Duodenal mucosa (tissue), 2 donors: ENCODE measurements around the gene CREB3L1.

ENCODE experiments used
- H3K27ac ChIP-seq: one replicate; pipeline ENCODE4 v1.7.0; 2013; ENCODE audit warnings: low read depth, low read length
- H3K27me3 ChIP-seq, 2 donors: one replicate each; pipeline ENCODE4 v1.7.0; 2013; ENCODE audit warnings: low read length in 2 of 2, control low read depth in 1 of 2; ENCODE audit not compliant: insufficient read depth in 2 of 2, control insufficient read depth in 1 of 2
- H3K36me3 ChIP-seq, 2 donors: one replicate each; pipeline ENCODE4 v1.7.0; 2013; ENCODE audit warnings: low read length in 2 of 2, control low read depth in 1 of 2; ENCODE audit not compliant: insufficient read depth in 2 of 2, control insufficient read depth in 1 of 2
- H3K4me1 ChIP-seq, 2 donors: one replicate each; pipeline ENCODE4 v1.7.0; 2013; ENCODE audit warnings: low read length in 2 of 2, control low read depth in 1 of 2; ENCODE audit not compliant: insufficient read depth in 2 of 2, control insufficient read depth in 1 of 2
- H3K4me3 ChIP-seq, 2 donors: one replicate each; pipeline ENCODE4 v1.7.0; 2013; ENCODE audit warnings: low read length in 2 of 2, low read depth in 1 of 2
- H3K9ac ChIP-seq, 2 donors: one replicate each; pipeline ENCODE4 v1.7.0; 2013; ENCODE audit warnings: low read length in 2 of 2, low read depth in 1 of 2
- H3K9me3 ChIP-seq, 2 donors: one replicate each; pipeline ENCODE4 v1.7.0; 2013; ENCODE audit warnings: low read length in 2 of 2, control low read depth in 1 of 2; ENCODE audit not compliant: control insufficient read depth in 1 of 2

The CREB3L1 gene

DNA sequence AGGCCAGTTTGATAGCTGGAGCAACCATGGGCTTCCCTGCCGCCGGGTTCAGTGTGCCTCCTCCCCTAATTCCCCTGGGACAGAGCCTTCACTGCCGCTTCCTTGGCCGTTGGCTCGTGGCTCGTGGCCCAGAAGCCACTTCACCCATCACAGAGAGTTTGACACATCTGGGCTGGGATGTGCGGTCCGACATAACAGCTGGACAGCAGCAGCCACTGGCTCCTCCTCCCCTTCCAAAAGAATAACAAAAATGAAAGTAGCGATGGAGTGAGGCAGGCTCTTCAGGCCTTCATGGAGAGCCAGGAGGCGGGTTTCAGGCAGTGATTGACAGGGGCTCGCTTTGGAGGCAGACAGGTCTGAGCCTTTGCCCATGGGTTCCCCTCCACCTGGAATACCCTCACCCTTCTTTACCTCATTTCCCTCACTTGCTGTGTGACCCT, 8.2 kb downstream of the CREB3L1 start:
- H3K27ac ChIP-seq: no peak overlapping the region
- H3K4me1 ChIP-seq: peaks cover 29 to 37% of the 10 kb centered on the region in 2 donors
- peaks cover 0 to 18% of the 10 kb centered on the region in 2 donors for H3K36me3 ChIP-seq
- no peaks in the 10 kb centered on the region for H3K27me3 ChIP-seq
- peak overlapping the region in 1 of 2 donors; percentile 25 for H3K9ac ChIP-seq
- H3K9me3 ChIP-seq: no peaks in the 10 kb centered on the region
- H3K4me3 ChIP-seq: no peak overlapping the region

DNA sequence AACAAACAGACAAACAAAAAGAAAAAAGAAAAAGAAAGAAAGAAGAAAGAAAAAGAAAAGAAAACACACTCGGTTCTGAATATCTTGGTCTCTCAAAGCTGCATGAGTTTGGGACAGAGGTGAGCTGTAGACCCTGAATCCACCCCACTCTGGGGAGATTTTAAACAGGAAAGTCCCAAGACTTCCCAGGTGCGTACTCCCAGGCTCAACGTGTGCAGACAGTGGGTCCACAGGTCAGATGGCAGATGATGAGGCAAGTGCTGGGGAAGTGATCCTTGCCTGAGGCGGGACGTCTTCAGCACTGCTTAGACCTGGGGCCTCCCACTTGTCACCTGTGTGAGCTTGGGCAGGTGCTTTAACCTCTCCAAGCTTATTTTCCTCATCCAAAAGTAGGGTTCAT, 9.3 kb downstream of the CREB3L1 start:
- Histone ChIP-seq H3K4me1 (peaks cover 18 to 37% of the 10 kb centered on the region in 2 donors), H3K4me3 (no peak overlapping the region), H3K27ac (no peak overlapping the region), H3K36me3 (peaks cover 0 to 17% of the 10 kb centered on the region in 2 donors), H3K9ac (no peak overlapping the region), H3K9me3 (no peaks in the 10 kb centered on the region), H3K27me3 (no peaks in the 10 kb centered on the region)

DNA sequence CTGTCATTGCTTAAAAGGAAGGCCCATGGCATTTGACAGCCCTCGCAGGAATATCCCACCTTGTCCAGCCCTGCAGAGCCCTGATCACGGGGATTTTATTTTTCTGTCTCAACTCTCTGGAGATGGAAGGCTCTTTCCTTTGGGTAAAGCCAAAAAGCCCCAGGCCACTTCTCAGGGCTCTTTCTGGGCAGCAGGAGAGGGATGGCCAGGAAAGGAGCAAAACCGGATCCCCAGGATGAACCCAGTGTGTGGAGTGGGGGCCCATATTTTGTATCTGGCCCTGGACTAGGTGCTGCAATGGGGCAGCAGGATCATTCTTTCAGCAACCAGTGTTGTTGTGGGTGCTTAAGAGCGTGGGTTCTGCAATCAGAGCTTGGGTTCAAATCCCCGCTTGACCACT, 11.0 kb downstream of the CREB3L1 start:
- no peak overlapping the region for H3K9ac ChIP-seq
- H3K4me3 ChIP-seq: no peak overlapping the region
- no peak overlapping the region for H3K27ac ChIP-seq
- H3K36me3 ChIP-seq: peaks cover 0 to 21% of the 10 kb centered on the region in 2 donors
- no peaks in the 10 kb centered on the region for H3K27me3 ChIP-seq
- peaks cover 16 to 36% of the 10 kb centered on the region in 2 donors for H3K4me1 ChIP-seq
- H3K9me3 ChIP-seq: no peaks in the 10 kb centered on the region

DNA sequence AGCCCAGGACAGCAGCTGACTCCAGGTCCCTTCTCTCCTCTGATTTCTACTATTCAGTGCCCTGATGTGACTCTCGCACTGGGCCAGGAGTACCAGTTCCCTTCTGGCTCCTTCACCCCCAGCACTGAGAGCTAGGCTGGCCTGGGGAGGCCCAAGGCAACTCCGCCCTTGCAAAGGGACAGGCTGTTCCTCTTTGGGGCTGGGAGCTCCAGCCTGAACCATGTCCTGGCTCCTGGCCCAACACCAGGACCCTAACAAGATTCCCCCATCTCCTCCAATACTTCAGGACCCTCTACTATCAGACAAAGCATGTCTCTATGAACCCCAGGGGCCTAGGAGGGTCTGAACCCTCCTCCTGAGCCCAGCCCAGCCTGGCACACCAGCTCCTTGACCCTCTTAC, 12.5 kb downstream of the CREB3L1 start:
- Histone ChIP-seq H3K36me3 (peaks cover 0 to 12% of the 10 kb centered on the region in 2 donors), H3K9me3 (no peaks in the 10 kb centered on the region), H3K27ac (no peak overlapping the region), H3K27me3 (no peaks in the 10 kb centered on the region), H3K9ac (no peak overlapping the region), H3K4me1 (peaks cover 17 to 37% of the 10 kb centered on the region in 2 donors), H3K4me3 (no peak overlapping the region)

DNA sequence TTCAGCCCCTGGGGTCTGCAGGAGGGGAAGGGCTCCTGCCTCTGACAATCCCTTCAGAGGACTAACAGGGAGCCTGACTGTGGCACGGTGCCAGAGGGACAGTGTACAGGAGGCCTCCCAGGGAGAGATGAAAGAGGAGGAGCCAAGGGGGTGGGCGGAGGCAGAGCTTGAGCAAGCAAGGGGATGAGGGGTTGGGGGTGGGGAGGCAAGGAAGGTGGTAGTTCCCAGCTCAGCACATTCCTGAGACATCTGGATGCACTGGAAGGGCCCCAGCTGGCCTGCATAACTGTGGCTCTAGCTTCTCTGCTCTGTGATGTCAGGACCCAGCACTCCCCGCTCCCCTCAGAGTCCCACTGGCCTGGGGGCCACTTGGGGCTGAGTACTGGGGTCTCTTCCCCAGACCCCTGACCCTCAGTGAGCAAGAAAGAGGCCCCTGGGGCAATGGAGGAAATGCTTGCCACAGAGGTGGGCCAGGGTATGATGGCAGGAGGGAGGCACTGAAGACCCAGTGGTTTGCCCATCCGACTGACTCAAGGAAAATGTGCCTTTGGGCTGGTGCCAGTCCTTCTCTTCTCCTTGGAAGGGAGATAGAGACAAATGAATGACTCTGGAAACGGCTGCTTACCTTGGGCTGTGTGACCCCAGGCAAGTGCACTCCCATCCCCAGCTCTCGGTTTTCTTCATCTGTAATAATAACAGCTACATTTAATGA, 13.3 kb downstream of the CREB3L1 start:
- peak overlapping the region; percentile 21 for H3K27ac ChIP-seq
- no peak overlapping the region for H3K9ac ChIP-seq

DNA sequence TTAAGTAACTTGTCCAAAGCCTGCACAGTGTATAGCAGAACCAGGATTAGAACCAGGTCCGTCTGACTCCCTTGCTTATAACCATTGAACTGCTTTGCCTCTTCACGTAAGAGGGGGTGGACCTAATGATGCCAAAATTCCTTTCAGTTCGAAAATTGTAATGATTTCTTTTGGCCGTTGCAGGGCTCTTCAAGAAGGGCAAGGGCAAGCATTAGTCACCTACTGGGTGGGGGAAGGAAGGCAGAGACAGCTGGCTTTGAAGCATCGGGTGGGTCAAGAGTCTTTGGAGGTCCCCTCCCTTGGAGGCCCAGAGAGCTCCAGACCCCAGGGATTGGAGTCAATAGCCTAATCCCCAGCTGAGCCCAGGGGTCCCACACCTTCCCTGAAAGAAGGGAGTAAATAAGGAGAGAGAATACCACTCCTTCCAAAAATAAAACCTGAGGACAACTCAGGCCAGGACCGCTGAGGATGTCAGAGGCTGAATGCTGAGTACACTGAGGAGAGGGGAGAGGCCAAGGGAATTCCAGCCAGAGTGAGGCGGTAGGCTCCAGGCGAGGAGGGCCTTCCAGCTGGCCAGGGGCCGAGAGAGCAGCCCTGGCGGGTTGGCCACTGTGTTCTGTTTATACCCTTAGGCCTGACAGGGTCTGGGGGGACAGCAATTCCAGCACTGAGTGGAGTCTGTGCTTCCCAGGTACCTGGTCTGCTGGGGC, 14.1 kb downstream of the CREB3L1 start:
- H3K9ac ChIP-seq: no peak overlapping the region
- H3K27ac ChIP-seq: peak overlapping the region; percentile 42
- H3K4me1 ChIP-seq: peaks cover 22 to 36% of the 10 kb centered on the region in 2 donors
- H3K9me3 ChIP-seq: no peaks in the 10 kb centered on the region
- peaks cover 0 to 7% of the 10 kb centered on the region in 2 donors for H3K36me3 ChIP-seq
- no peaks in the 10 kb centered on the region for H3K27me3 ChIP-seq
- no peak overlapping the region for H3K4me3 ChIP-seq

More for the DNA sequence above, 13.3 kb downstream of the CREB3L1 start:
- peaks cover 0 to 7% of the 10 kb centered on the region in 2 donors for H3K36me3 ChIP-seq
- no peak overlapping the region for H3K4me3 ChIP-seq
- peaks cover 17 to 32% of the 10 kb centered on the region in 2 donors for H3K4me1 ChIP-seq
- no peaks in the 10 kb centered on the region for H3K27me3 ChIP-seq
- H3K9me3 ChIP-seq: no peaks in the 10 kb centered on the region

DNA sequence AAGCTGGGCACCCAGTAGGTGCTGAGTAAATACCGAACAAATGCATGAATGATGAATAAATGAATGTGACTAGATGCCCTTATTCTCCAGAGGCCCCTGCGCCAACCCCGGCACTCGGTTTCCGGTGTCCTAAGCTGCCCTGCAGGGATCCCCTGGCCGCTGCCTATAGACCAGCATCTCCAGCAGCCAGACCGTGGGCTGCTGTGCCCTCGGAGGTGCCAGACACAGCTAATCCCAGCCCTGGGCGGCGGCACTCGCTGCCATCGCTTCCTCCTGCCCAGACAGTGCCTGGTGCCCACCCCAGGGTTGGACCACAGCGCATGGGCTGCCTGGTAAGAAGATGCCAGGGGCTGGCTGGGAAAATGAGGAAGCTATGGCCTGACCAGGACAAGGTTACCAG, 15.6 kb downstream of the CREB3L1 start:
- H3K27me3 ChIP-seq: peaks cover 0 to 6% of the 10 kb centered on the region in 2 donors
- H3K4me1 ChIP-seq: peaks cover 25 to 38% of the 10 kb centered on the region in 2 donors
- no peak overlapping the region for H3K9ac ChIP-seq
- no peaks in the 10 kb centered on the region for H3K9me3 ChIP-seq
- H3K36me3 ChIP-seq: peaks cover 0 to 6% of the 10 kb centered on the region in 2 donors
- H3K27ac ChIP-seq: no peak overlapping the region
- no peak overlapping the region for H3K4me3 ChIP-seq

DNA sequence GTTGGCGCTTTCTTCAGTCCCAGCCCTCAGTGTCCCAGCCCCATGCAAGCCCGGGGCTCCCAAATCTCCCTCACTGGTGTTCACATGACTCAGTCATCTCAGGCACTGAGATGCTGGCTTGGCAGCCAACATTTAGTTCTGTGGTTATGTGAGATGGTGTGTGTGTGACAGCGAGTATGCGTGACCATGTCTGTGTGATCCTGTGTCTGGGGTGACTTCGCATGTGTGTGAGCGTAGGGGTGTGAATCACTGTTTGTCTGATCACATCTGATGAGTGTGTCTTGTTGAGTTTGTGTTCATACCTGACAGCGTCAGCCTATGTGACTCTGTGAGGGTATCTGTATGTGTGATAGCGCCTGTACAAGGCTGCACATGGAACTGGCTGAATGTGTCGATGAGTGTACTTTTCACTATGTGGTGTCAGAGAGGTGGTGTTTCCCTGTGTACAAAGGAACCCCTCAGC, 16.2 kb downstream of the CREB3L1 start:
- no peak overlapping the region for H3K9ac ChIP-seq
- H3K27ac ChIP-seq: no peak overlapping the region
- peaks cover 25 to 38% of the 10 kb centered on the region in 2 donors for H3K4me1 ChIP-seq
- no peaks in the 10 kb centered on the region for H3K9me3 ChIP-seq
- no peak overlapping the region for H3K4me3 ChIP-seq
- H3K36me3 ChIP-seq: peaks cover 0 to 6% of the 10 kb centered on the region in 2 donors
- peaks cover 0 to 6% of the 10 kb centered on the region in 2 donors for H3K27me3 ChIP-seq

DNA sequence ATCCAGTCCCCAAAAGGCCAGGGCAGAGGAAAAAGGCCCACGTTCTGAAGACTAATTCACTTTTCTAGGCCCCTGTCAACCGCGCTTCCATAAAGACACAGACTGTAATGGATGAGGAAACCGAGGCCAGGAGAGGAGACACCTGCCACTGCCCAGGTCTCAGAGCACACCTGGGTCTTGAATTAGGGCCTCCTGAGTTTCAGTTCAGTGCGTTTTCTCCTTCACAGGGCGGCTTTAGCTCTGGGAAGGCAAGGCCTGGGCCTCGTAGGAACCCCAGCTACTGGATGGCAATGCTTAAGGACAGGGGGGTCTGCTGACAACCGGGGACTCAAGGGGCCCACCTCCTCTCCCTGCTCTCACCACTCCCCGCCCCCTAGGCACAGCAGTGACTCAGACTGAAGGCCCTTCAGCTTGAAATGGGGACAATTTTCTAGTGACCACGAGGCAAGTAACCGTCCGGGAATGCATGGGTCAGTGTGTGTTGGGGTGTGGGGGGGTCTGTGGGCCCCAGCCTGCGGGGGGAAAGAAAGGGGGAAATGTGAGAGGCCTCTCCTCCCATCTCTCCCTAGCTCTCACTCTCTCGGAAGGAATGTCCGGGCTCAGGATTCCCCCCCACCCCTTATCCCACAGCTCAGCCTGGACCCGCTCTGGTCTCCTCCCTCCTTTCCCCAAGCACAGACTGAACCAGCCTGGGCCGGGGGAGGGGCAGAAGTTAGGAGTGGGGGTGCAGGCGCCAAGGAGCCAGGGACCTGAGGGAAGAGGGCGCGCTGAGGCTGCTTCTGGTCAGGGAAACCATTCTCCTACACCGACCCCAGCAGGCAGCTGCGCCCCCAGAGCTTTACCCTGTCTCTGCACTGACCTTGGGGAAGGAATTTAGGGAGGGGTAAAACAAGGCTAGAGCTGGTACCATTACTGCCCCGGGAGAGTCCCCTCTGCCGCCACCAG, 17.2 kb downstream of the CREB3L1 start:
- Histone ChIP-seq H3K9ac (no peak overlapping the region), H3K4me1 (peaks cover 25 to 38% of the 10 kb centered on the region in 2 donors), H3K36me3 (peaks cover 0 to 6% of the 10 kb centered on the region in 2 donors), H3K27ac (no peak overlapping the region), H3K27me3 (peaks cover 0 to 6% of the 10 kb centered on the region in 2 donors), H3K4me3 (peak overlapping the region; percentile 16 to 70), H3K9me3 (no peaks in the 10 kb centered on the region)
